Central memory CD4-positive, alpha-beta T cell (primary cell): ENCODE measurements around the gene NINJ2.
A peak's percentile ranks its signal among the peaks of the same experiment; 100 is the strongest.
"Not testable (repeated sequence)": the region's sequence is repeated elsewhere in the genome, so short reads cannot be mapped to it uniquely, and the experiment has no call there.

Experiments
- DNase-seq: peaks from one replicate; pipeline ENCODE4 v3.0.0; 2022

Gene NINJ2

DNA sequence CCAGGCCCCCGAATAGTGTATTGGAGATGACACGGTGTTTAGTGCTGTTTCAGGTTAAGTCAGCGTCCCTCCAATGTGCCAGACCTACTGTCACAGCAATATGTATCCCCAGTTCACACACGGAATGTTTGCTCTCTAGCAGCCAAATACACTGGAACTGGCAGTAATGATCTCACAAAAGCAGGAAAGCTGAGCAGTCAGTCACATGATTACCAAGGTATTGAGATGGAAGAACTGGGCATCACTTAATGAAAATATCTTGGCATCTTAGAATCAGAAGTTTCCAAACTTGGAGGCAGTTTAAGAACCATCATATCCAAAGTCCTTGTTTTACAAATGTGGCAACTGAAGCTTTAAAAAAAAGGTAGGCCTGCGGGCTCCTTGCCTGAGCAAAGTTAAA, 23.3 kb downstream of the NINJ2 start:
- no peak for DNase-seq

DNA sequence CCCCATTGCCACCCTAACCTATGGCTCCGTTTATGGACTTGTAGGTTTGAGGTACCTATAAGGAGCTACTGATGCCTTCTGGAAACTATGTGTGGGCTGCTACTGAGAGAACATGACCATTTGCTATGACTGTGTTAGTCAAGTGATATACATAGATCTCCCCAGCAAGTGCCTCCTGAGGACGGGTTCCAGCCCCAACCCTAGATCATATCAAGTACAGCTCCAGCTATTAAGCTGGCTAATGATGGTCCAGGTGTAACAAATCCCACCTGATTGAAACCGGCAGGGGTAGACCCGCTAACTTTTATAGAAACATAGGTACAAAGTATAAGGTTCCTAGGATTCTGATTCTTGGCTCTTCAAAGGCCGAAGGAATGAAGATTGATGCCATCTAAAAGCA, 23.7 kb downstream of the NINJ2 start:
- no peak for DNase-seq

DNA sequence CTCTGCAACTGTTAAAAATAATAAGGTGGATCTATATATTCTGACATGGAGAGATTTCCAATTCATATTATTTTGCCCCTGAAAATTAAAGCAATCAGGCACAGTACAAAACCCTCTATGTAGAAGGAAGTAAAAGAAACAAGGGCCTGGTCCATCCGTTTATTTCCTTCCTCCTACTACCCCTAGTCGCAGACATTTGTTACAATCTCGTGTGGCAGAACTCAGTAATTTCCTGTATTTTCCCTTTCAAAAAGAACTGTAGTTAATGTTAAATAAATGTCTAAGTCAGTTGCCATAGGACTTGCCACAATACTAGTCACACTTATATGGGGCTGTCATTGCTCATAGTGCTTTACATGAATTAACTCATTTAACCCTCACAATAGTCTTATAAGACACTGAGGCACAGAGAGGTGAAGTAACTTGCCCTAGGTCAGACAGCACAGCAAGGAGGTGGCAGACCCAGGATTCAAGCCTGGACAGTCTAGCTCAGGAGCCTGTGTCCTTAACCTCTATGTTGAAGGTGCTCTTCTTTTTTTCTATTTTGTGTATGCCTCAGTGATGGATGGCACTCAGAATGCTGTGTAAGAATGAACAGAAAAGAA, 24.2 kb downstream of the NINJ2 start:
- no peak for DNase-seq

DNA sequence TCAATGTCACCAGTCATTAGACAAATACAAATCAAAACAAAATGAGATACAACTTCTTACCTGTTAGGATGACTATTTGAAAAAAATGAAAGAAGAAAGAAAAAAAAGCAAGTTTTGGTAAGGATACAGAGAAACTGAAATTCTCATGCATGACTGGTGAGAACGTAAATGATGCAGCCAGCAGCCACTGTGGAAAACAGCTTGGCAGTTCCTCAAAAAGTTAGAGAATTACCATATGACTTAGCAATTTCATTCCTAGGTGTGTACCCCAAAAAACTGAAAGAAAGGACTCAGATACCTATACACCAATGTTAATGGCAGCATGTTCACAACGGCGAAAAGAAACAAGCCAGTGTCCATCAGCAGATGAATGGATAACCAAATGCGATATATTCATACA, 26.6 kb downstream of the NINJ2 start:
- no peak for DNase-seq

DNA sequence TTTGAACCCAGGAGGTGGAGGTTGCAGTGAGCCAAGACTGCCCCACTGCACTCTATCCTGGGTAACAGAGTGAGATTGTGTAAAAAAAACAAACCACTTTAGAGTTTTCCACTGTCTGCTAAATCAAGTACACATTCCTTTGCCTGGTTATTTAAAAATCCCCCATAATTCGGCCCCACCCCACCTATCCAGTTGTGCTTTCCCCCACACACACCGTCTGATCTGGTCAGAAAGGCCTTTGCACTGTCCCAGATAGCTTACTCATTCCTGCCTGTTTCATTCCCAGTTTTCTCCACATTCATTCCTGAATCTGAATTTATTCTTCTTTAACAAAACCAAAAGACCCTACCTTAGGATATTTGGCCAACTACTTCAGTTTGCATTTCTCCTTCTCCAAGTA, 29.5 kb downstream of the NINJ2 start:
- DNase-seq, result no peak

DNA sequence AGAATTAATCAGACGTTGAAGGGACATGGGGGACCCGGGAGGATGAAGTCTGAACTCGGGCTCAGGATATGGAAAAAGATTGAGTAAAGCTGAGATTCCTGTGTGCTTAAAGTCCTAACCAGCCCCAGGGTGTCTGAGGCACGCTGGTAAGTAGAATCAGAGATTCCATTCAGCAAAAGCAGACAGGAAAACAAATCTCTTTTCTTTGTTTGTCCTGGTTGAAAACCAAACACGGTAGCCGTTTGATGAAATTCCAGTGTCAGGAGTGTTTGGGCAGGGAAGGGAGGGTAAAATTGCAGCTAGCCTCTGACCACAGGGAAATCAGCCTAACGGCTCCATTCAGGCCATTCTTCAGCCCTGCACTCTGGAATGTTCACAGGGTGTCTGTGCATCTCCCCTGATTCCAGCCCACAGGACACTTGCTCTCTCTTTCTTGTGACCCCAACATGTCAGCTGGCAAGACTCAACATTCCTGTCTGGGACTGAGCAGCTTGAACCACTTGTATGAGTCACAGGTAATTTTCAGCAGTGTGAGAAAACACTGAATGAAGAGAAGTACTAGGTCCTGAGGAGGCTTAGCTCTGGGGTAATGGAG, 31.0 kb downstream of the NINJ2 start:
- no peak for DNase-seq

DNA sequence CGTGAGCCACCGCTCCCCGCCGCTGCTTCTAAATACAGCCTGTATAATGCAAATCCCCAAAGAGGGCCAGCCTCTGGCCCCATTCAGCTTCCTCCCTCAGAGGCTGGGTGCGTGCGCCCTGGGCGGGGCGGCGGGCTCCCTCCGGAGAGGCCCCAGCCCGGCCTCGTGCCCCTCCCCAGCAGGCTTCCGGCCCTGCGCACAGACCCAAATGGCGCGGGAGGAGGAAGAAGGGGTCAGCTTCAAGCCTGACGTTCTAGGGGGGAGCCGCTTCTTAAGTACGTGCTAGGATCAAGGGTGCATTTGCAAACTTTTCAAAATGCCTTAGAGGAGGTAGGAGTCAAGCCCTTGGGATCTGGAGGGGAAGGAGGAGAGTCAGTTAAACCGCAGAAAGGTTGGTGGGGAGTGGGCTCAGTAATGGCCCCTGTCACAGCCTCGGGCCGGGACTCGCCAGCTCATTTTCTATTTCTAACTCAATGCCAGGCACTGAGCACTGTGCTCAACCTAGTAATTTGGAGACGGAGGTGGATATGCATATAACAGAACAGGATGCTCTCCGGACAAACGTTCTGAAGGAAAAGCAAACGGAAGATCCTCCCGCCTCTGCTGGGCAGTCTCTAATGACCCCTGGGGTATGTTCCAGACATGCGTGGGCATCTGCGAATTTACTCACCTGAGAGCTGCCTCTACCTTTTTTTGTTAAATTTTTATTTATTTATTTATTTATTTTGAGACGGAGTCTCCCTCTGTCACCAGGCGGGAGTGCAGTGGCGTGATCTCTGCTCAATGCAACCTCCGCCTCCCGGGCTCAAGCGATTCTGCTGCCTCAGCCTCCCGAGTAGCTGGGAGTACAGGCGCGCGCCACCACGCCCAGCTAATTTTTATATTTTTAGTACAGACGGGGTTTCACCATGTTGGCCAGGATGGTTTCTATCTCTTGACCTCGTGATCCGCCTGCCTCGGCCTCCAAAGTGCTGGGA, 32.3 kb downstream of the NINJ2 start:
- DNase-seq, result peak; percentile 70

DNA sequence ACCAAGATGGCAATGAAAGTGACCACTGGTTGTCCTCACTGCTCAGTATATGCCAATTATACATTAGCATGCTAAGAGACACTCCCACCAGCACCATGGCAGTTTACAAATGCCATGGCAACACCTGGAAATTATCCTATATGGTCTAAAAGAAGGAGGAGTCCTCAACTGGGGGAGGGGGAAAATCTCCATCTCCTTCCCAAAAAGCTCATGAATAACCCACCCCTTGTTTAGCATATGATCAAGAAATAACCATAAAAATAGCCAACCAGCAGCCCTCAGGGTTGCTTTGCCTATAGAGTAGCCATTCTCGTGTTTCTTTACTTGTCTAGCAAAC, 34.5 kb downstream of the NINJ2 start:
- not testable (repeated sequence) for DNase-seq

DNA sequence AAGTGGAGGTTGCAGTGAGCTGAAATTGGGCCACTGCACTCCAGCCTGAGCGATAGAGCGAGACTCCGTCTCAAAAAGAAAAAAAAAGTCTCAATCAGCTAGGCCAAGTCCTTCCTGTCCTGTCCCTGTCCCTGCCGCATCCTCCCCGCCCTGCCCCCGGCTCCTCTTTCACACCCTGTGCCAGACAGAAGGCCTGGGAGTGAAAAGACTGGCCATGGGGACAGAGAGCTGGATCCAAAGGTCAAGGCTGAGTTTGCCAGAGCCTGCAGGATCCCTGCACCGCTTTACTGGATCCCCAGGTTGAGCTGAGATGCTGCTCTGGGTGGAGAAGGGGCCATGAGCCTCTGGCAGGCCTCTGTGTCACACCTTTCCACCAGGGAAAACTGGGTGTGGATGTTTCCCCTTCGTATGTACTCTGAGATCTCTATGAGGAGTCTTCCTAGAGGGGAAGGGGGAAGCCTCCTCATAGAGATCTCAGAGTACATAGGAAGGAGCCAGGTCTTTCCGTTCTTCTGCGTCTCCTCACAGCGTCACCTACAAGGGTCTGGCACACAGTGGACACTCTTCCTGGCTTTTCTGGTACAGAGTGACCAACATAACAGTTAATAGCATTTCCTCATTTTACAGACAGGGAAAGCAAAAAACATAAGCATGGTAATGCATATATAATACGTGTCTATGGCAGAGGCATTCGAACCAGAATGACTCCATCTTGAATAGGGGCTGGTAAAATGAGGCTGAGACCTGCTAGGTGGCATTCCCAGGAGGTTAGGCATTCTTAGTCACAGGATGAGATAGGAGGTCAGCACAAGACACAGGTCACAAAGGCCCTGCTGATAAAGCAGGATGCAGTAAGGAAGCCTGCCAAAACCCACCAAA, 35.1 kb downstream of the NINJ2 start:
- DNase-seq, result no peak

DNA sequence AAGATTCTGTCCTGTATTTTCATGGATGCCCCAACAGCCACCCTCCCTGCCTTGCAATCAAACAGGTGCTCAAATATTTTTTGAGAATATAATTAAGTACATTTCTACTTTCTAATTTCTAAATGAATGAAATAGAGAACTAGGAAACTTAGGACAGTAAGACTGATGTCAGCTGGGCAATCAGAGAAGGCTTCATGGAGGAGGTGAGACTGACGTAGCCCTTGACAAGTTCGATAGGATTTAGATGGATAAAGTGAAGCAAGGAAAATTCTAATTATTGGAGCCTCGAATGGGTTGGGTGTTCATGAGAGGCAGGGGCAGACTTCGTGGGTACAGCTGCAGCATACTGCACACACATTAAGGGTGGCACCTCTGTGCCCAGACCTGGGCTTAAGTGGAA, 36.0 kb downstream of the NINJ2 start:
- no peak for DNase-seq

DNA sequence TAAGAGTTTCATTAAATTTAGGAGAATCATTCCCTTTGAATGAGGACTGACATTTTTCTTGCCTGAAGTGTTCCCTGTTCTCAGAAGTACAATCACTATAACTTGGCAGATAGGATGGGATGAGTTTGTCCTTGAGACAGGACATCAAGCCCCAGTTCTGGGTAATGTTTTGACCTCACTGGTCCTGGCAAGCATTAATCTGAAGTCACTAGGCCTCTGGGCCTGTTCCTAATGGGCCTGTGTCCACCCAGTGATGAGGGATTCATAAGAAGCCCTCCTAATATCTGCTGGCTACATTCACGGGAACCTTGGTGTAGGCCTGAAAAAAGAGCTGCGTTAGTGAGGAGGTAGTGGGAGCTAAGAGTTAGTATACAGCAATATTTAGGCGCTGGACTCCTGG, 37.2 kb downstream of the NINJ2 start:
- DNase-seq, result no peak

DNA sequence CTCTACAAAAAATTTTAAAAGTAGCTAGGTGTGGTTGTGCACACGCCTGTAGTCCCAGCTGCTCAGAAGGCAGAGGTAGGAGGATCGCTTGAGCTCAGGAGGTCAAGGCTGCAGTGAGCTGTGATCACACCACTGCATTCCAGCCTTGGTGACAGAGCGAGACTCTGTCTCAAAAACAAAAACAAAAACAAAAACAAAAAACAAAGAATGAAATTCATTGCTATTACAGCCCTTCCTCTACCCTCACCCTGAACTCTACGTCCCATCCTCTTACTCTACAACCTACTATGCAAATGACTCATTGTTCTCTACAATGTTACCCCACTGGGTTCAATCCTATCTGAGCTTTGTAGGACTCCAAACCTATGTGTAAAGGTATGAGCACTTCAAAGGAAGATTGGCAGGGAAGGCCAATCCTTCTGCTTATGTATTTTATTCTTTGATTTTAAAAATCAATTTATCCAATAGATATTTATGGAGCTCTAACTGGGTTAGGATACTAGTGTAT, 39.3 kb downstream of the NINJ2 start:
- no peak for DNase-seq

DNA sequence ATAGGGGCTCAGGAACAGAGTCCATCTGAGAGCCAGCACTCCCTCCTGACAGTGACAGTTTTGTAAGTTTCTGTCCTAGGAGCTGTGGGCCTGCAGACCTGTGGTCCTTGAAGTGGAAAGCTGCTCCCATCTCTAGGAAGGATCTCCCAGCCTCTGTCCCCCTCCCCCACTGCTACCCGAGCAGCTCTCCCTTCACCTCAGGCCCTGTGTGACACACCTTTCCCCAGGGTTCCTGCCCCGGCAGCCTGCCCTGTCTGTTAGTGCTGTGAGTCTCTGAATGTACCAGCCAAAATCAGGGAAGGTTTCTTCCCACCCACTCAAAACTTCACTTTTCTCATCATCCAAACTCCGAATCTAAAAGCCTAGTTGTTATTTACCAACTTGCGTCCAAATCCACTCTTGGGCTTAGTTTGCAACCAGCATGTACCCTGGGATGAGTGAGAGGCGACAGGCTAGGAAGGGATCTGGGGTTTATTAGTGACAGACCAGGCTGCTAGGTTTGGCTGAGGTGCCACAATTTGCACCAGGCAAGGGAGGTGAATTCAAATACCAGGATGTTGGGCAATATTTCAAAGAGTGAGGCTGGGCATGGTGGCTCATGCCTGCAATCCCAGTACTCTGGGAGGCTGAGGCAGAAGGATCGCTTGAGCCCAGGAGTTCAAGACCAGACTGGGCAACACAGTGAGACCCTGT, 39.9 kb downstream of the NINJ2 start:
- DNase-seq, result no peak

DNA sequence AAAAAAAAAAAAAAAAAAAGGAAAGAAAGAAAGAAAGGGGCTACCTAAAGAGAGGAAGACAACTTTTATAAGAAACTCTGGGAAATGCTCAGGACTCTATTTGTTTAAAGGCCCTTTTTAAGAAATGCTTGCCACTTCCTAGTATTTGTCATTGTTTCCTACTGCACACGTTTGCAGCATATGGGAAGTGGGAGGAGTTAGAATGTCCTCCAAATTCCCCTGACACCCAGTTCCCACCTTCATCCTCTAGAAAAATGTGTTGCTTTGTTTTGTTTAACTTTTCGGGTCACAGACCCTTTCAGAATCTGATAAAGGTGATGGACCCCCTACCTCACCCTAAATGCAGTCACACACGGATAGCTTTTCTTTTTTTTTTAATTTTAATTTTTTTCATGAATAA, 40.8 kb downstream of the NINJ2 start:
- no peak for DNase-seq

DNA sequence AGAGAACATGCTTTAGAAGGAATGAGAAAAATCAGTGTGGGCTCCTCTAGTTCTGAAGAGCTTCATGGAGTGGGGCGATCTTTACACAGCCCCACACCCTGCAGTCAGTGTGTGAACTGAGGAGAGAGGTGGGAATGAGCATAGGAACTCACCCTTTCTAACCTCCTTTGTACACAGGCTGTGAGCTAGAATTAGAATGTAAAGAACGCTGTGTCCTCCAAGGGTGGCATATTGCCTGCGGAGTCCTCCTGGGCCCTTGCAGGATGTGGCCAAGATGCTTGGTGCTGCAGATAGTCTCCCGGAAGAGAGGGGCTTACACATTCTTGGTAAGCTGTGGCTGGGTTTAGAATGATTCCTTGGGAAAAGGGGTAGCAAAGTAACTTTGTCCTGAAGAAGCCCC, 43.9 kb downstream of the NINJ2 start:
- DNase-seq, result no peak

DNA sequence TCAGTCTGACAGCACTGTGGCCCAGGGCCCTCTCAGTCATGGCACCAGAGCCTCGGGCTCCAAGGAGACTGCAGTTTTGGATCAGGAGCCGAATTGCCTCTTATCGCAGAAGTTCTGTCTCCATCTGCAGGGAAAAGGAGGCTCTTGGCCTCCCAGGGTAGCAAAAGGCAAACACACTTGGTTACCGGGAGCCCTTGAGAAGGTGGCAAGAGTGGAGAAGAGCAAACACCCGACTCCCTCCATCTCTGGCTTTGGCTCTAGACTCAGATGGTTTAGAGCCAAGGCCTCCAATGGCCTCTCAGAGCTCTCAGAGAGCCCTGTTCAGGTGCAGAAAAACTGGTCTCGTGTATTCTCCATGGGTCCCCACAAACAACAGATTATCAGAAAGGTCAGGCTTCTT, 44.6 kb downstream of the NINJ2 start:
- DNase-seq, result no peak

DNA sequence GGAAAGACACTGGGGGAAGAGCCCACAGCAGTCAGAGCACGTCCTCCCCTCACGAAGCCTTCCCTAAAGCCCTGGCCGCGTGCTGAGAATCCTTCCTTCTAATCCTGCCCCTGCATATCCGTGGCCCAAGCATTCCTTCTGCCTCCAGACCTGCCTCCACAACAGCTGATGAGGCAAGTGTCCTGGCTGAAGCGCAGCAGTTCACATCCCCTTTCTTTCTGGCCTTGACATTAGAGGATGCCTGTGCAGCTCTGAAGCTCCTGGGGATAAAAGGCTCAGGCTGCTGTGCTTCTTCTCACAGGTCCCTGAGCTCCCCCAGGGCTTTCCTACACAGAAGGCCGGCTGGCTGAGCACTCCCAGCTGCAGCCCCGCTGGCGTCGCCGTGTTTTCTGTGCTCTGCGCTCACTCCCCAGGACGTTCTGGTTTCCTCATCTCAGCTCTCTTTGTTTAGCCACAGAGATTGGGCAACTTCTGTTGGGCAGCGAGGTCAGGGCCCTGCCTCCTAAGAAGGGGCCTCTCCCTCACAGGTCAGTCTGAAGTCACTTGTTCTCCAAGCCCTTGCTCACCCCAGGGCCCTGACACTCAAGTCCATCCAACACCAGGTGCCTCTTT, 45.8 kb downstream of the NINJ2 start:
- DNase-seq, result no peak

DNA sequence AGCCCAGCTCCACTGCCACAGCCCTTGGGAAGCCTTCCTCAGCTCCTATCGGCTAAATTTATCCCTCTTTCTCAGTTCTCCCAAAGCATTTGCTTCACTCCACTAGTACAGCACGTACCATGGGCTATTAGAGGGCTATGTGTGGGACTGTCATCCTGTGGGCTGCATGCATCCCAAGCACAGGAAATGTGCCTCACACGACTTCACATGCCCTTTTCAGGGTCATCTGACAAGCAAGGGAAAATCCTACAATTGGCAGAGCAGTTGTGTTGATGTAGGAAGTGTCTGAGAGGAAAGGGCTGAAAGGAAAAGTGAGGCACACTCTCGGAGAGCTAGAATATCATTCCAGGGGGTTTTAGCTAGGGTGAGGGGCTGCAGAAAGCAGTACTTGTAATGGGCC, 47.6 kb downstream of the NINJ2 start:
- no peak for DNase-seq

DNA sequence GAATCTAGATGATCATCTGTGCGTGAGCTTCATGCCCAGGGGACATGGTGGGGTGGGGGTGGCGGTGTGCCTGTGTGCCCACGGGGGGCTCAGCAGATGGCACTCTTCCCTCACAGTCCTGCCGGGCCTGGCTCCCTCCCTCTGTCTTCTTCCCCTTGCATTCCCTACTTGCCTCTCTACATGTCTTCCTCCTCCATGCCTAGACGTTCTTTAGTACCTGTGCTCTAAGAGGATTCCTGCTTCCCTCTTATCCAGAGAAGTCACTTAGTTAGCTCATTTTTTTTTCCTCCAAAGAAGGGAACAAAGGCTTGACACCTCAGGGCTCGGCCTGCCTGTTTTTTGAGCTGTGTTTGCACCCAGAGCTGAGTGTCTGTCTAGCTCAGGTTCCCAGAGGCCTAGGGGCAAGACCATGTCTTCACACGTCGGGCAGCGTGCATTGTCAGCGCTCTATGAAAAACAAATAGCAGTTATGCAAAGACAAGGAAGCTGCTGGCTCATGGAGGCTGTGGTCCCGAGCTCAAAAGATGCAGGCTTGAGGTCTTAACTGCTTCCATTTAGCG, 48.8 kb downstream of the NINJ2 start:
- no peak for DNase-seq

DNA sequence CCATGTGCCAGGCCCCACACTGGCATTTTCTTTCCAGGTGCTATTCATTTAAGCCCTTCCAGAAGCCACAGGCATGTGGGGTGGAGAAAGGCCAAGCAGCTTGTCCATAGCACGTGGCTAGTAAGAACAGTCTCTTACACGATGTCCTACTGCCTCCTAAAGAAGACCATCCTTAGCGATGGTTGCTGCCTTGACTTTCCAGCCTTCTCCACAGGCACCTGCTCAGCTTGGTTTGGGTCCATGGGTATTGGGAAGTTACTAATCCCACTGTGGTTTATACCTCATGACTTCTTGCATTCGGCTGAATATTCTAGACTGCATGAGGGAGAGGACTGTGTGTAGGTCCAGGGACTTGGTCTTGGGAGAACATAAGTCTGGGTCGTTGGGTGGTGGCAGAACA, 49.2 kb downstream of the NINJ2 start:
- no peak for DNase-seq

DNA sequence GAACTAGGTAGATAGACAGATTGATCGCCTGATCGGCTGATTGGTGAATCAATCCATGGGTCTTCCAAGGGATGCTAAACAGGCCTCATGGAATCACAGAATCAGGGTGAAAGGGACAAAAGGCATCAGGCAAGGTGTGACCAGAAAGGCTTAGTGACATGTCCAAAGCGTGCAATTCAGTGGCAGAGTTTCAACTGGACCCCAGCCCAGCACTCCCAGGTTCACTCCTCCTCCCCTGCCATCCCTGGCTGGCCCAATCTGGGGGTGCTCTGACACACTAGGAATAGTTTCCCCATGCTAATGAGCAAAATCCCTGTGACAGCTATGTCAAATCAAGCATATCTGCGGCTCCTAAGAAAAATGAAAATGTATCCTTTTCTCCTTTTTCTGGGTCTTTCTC, 50.4 kb downstream of the NINJ2 start:
- no peak for DNase-seq

DNA sequence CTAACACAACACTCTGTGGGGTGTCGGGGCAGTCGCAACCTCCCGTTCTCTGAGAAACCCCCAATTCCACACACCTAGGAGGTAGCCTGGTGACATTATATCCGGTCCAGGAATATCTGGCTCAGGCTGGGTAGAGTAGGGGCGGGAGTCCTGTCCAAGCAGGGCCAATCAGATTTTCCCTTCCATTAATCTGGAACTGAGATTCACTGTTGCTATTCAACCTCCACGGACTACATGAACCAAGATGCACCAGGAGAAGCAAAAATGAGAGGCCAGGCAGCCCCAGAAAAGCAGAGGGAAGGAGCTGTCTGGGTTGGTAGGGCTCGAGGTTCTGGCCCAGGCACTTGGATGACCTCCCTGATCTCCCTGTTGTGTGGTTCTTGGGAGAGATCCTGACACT, 51.0 kb downstream of the NINJ2 start:
- no peak for DNase-seq
